Keratinocyte (primary cell): ENCODE measurements around the gene RPL39L. TPM values are rescaled to one million over a fixed set of nuclear protein-coding genes. Genes with fewer than 3 reads are reported as not detected.

Experiments
- DNase-seq: peaks from one replicate; pipeline ENCODE4 v3.0.0-alpha.2; 2011; ENCODE audit warnings: low read depth, missing footprints, low spot score
- FAIRE-seq: peaks from 2 replicates; lab custom pipeline; 2011; peaks lifted over from hg19 to GRCh38; lab: Jason Lieb, UNC
- H2AFZ ChIP-seq: 2 replicates; pipeline ENCODE4 v1.6.0; 2012; ENCODE audit warnings: low read length, control low read depth, inconsistent platforms; ENCODE audit not compliant: control insufficient read depth
- H3K27ac ChIP-seq: 2 replicates; pipeline ENCODE4 v1.5.1; 2011; ENCODE audit warnings: low read length; ENCODE audit not compliant: control insufficient read depth, insufficient read depth
- H3K27me3 ChIP-seq: 3 replicates; pipeline ENCODE4 v1.6.0; 2011; ENCODE audit warnings: low read length; ENCODE audit not compliant: control insufficient read depth, insufficient read depth; ENCODE audit errors: extremely low read depth
- H3K36me3 ChIP-seq, 2 experiments: 2 replicates in 1 of 2; 3 replicates in 1 of 2; pipeline ENCODE4 v1.5.1; 2011; ENCODE audit warnings: low read length in 2 of 2, mild to moderate bottlenecking in 1 of 2; ENCODE audit not compliant: control insufficient read depth in 2 of 2, insufficient read depth in 2 of 2; ENCODE audit errors: extremely low read depth in 1 of 2
- H3K4me1 ChIP-seq: 3 replicates; pipeline ENCODE4 v1.5.1; 2011; ENCODE audit warnings: low read length; ENCODE audit not compliant: control insufficient read depth, insufficient read depth; ENCODE audit errors: extremely low read depth
- H3K4me2 ChIP-seq: 3 replicates; pipeline ENCODE4 v1.6.0; 2011; ENCODE audit warnings: low read depth, low read length; ENCODE audit not compliant: control insufficient read depth, insufficient read depth; ENCODE audit errors: extremely low read depth
- H3K4me3 ChIP-seq, 3 experiments: fragments of 200-600 bp in 1 of 3; sonication (generic) in 1 of 3; 2 replicates in 2 of 3; 3 replicates in 1 of 3; pipeline ENCODE4 v1.5.1; 2011 to 2016; ENCODE audit warnings: low read length in 3 of 3, mild to moderate bottlenecking in 3 of 3, control low read depth in 2 of 3, inconsistent platforms in 1 of 3, low read depth in 1 of 3, mixed read lengths in 1 of 3, mixed run types in 1 of 3, moderate library complexity in 1 of 3; ENCODE audit not compliant: control insufficient read depth in 2 of 3, insufficient read depth in 2 of 3; ENCODE audit errors: extremely low read depth in 1 of 3
- H3K79me2 ChIP-seq: 2 replicates; pipeline ENCODE4 v1.6.0; 2012; ENCODE audit warnings: low read length; ENCODE audit not compliant: control insufficient read depth, insufficient read depth
- H3K9ac ChIP-seq: 3 replicates; pipeline ENCODE4 v1.6.0; 2011; ENCODE audit warnings: low read length; ENCODE audit not compliant: control insufficient read depth, insufficient read depth; ENCODE audit errors: extremely low read depth
- H3K9me1 ChIP-seq: 3 replicates; pipeline ENCODE4 v1.6.0; 2011; ENCODE audit warnings: low read length; ENCODE audit not compliant: control insufficient read depth, insufficient read depth; ENCODE audit errors: extremely low read depth
- H3K9me3 ChIP-seq: 2 replicates; pipeline ENCODE4 v1.5.1; 2012; ENCODE audit warnings: low read depth, low read length; ENCODE audit not compliant: control insufficient read depth
- H4K20me1 ChIP-seq: 3 replicates; pipeline ENCODE4 v1.6.0; 2011; ENCODE audit warnings: low read length; ENCODE audit not compliant: control insufficient read depth, insufficient read depth; ENCODE audit errors: extremely low read depth
- CTCF ChIP-seq, 3 experiments: IDR thresholded peaks in 1 of 3; conservative IDR thresholded peaks in 1 of 3; optimal IDR thresholded peaks in 1 of 3; 2 replicates in 2 of 3; 3 replicates in 1 of 3; pipeline versions ENCODE3 to v1.5.1; 2011; ENCODE audit warnings: low read length in 3 of 3, mild to moderate bottlenecking in 3 of 3, moderate library complexity in 2 of 3, control low read depth in 1 of 3, inconsistent platforms in 1 of 3; ENCODE audit not compliant: insufficient read depth in 2 of 3; ENCODE audit errors: extremely low read depth in 1 of 3
- EZH2 ChIP-seq: IDR thresholded peaks from one replicate; pipeline ENCODE4 v1.6.1; 2012; ENCODE audit warnings: inconsistent platforms, mild to moderate bottlenecking, low read length, moderate library complexity
- dilution Hi-C: fragments of 300-500 bp; cut with MboI; formaldehyde crosslinking; loops from one replicate; pipeline ENCODE4 v1.7.0; 2020; ENCODE audit warnings: low sequenced_read_pairs; ENCODE audit not compliant: extremely low pct_ligation_motif_present
- polyA plus RNA-seq, 5 experiments: library from polyadenylated mRNA; depleted of rRNA in 3 of 5; stranded (reverse) in 3 of 5; stranded (forward) in 1 of 5; unstranded in 1 of 5; fragments of >200 nt; gene quantifications; 1 replicate in 1 of 5; 2 replicates in 3 of 5; 3 replicates in 1 of 5; pipeline versions ENCODE4 v1.2.1 to v1.2.3, GENCODE V29; 2011 to 2012; ENCODE audit warnings: missing spikeins in 2 of 5, low read depth in 1 of 5, low replicate concordance in 1 of 5

RPL39L gene
- polyA plus RNA-seq, 1 donor (not counting 4 experiments of a cell fraction or from before 2014, with no cell fraction given): 20.0 TPM

- DNase-seq (no peak), FAIRE-seq (no peak)
- Histone ChIP-seq H3K9me1 (no peaks in the 10 kb centered on the region), H3K4me3 (no peak overlapping the region), H3K27ac (no peak overlapping the region), H3K9me3 (no peaks in the 10 kb centered on the region), H3K79me2 (no peaks in the 10 kb centered on the region), H3K36me3 (no peaks in the 10 kb centered on the region), H3K27me3 (no peaks in the 10 kb centered on the region), H4K20me1 (no peaks in the 10 kb centered on the region), H2AFZ (no peak overlapping the region), H3K4me1 (no peaks in the 10 kb centered on the region), H3K4me2 (no peak overlapping the region), H3K9ac (no peak overlapping the region)
- dilution Hi-C loops: no loop called here
- no peak for TF ChIP-seq CTCF (optimal IDR thresholded peaks at IDR 0.05 in 1 of 3, IDR thresholded peaks at IDR 0.05 in 1 of 3, conservative IDR thresholded peaks at IDR 0.05 in 1 of 3; ENCODE audit: extremely low read depth in 1 of 3, insufficient read depth in 2 of 3, low read length in 3 of 3)
Measured at GRCh38 chr3:187105700-187106099, 33.6 kb downstream of the RPL39L start.

- H3K27ac ChIP-seq: no peak overlapping the region
Measured at GRCh38 chr3:187104933-187105332, 34.4 kb downstream of the RPL39L start.

More at GRCh38 chr3:187104933-187105332, 34.4 kb downstream of the RPL39L start:
- TF ChIP-seq CTCF (optimal IDR thresholded peaks at IDR 0.05 in 1 of 3, IDR thresholded peaks at IDR 0.05 in 1 of 3, conservative IDR thresholded peaks at IDR 0.05 in 1 of 3; ENCODE audit: extremely low read depth in 1 of 3, insufficient read depth in 2 of 3, low read length in 3 of 3) (no peak), EZH2 (no peak)
- no peak for DNase-seq
- no peaks in the 10 kb centered on the region for H3K27me3 ChIP-seq
- H3K4me3 ChIP-seq: no peak overlapping the region
- no peaks in the 10 kb centered on the region for H3K9me1 ChIP-seq
- H3K79me2 ChIP-seq: no peaks in the 10 kb centered on the region
- no peaks in the 10 kb centered on the region for H3K4me1 ChIP-seq
- no peaks in the 10 kb centered on the region for H3K36me3 ChIP-seq
- no peak overlapping the region for H3K9ac ChIP-seq
- H2AFZ ChIP-seq: no peak overlapping the region
- no peaks in the 10 kb centered on the region for H3K9me3 ChIP-seq
- H4K20me1 ChIP-seq: no peaks in the 10 kb centered on the region
- dilution Hi-C loops: no loop called here
- FAIRE-seq: no peak
- no peak overlapping the region for H3K4me2 ChIP-seq
